Transverse colon (tissue), 4 donors: Measurements from ENCODE around the gene AQP12A. TPM values are rescaled to one million over a fixed set of nuclear protein-coding genes. Genes with fewer than 3 reads are reported as not detected.

Experiments used
- DNase-seq: peaks from one replicate; pipeline ENCODE4 v3.0.0-alpha.2; 2019
- H3K27ac ChIP-seq, 4 donors: fragments of 200-600 bp; sonication (generic); 2 replicates each; pipeline ENCODE4 v1.5.1; 2016 to 2018; ENCODE audit warnings: inconsistent platforms in 4 of 4
- H3K27me3 ChIP-seq: fragments of 200-600 bp; sonication (generic); 2 replicates; pipeline ENCODE4 v1.5.1; 2017; ENCODE audit warnings: inconsistent platforms
- H3K36me3 ChIP-seq, 4 donors: fragments of 200-600 bp; sonication (generic); 2 replicates each; pipeline ENCODE4 v1.5.1; 2017 to 2019; ENCODE audit warnings: inconsistent platforms in 4 of 4
- H3K4me1 ChIP-seq, 4 donors: fragments of 200-600 bp; sonication (generic); 2 replicates each; pipeline ENCODE4 v1.5.1; 2017 to 2020; ENCODE audit warnings: inconsistent platforms in 4 of 4
- H3K4me3 ChIP-seq, 4 donors: fragments of 200-600 bp; sonication (generic); 1 replicate in 1 of 4; 2 replicates in 3 of 4; pipeline versions ENCODE4 v1.5.1 to v1.6.1; 2017 to 2019; ENCODE audit warnings: inconsistent platforms in 4 of 4
- H3K9me3 ChIP-seq, 2 donors: fragments of 200-600 bp; sonication (generic); 2 replicates each; pipeline ENCODE4 v1.5.1; 2017 to 2019; ENCODE audit warnings: inconsistent platforms in 2 of 2
- EP300 ChIP-seq: sonication (generic); formaldehyde crosslinking; IDR thresholded peaks from one replicate; pipeline ENCODE4 v1.6.1; 2017; ENCODE audit warnings: antibody characterized with exemption, low read depth
- POLR2A ChIP-seq: fragments of 450-650 bp; IDR thresholded peaks from one replicate; pipeline ENCODE4 v1.6.1; 2016; ENCODE audit warnings: antibody characterized with exemption, mild to moderate bottlenecking, moderate library complexity
- POLR2AphosphoS5 ChIP-seq, 3 donors: sonication (generic); formaldehyde crosslinking; IDR thresholded peaks; one replicate each; pipeline ENCODE4 v1.6.1; 2016; ENCODE audit warnings: antibody characterized with exemption in 3 of 3
- WGBS, 2 donors: methylation state at CpG; one replicate each; pipeline ENCODE4 v1.1.5; 2018; ENCODE audit warnings: low coverage in 1 of 2; 5-methylcytosine and 5-hydroxymethylcytosine counted together
- in situ Hi-C, 4 donors: fragments of 200-750 bp; cut with MboI; loops; one replicate each; pipeline versions ENCODE4 v1.15.0 to v1.15.1; 2017; ENCODE audit warnings: low sequenced_read_pairs in 3 of 4, low pct_ligation_motif_present in 1 of 4, low pct_unique_long_range_greater_than_20kb in 1 of 4
- intact Hi-C: fragments of 100-400 bp; cut with DNase I; formaldehyde crosslinking; loops from one replicate; pipeline ENCODE4 v1.15.1; 2023; ENCODE audit warnings: low total_unique reads
- total RNA-seq, 4 donors: library from RNA; depleted of rRNA; stranded (reverse); fragments of >200 nt; gene quantifications; one replicate each; pipeline ENCODE4 v1.1.0, GENCODE V29; 2016
- TF ChIP-seq, protein P1 (sequence below), 5 experiments: fragments of 200-600 bp in 3 of 5; fragments of 450-650 bp in 2 of 5; sonication (generic) in 3 of 5; IDR thresholded peaks; 1 replicate in 2 of 5; 2 replicates in 3 of 5; pipeline ENCODE4 v1.5.1; 2016 to 2017; ENCODE audit warnings: antibody characterized with exemption in 5 of 5, inconsistent platforms in 3 of 5, mild to moderate bottlenecking in 2 of 5, moderate library complexity in 1 of 5

The AQP12A gene
- total RNA-seq, 4 donors from 2014 or later = not detected

GRCh38 chr2:240717181-240717641 lies 25.5 kb downstream of the AQP12A start:
- WGBS, 2 donors = 73% methylated on average over 17 of the region's 18 CpGs; no CpG with 5 or more reads in 1 of the 2 donors
- Histone ChIP-seq H3K36me3 (no peaks in the 10 kb centered on the region), H3K9me3 (no peaks in the 10 kb centered on the region), H3K27me3 (no peaks in the 10 kb centered on the region), H3K4me3 (no peak overlapping the region), H3K4me1 (no peaks in the 10 kb centered on the region), H3K27ac (no peak overlapping the region)
- in situ Hi-C loops (loop anchor here in 2 of 4 donors (25.0 kb wide), 1 partner anchor 205 kb away; no protein-coding TSS in a partner anchor), intact Hi-C loops (no loop called here)
- DNase-seq = no peak
- TF ChIP-seq, protein P1, sequence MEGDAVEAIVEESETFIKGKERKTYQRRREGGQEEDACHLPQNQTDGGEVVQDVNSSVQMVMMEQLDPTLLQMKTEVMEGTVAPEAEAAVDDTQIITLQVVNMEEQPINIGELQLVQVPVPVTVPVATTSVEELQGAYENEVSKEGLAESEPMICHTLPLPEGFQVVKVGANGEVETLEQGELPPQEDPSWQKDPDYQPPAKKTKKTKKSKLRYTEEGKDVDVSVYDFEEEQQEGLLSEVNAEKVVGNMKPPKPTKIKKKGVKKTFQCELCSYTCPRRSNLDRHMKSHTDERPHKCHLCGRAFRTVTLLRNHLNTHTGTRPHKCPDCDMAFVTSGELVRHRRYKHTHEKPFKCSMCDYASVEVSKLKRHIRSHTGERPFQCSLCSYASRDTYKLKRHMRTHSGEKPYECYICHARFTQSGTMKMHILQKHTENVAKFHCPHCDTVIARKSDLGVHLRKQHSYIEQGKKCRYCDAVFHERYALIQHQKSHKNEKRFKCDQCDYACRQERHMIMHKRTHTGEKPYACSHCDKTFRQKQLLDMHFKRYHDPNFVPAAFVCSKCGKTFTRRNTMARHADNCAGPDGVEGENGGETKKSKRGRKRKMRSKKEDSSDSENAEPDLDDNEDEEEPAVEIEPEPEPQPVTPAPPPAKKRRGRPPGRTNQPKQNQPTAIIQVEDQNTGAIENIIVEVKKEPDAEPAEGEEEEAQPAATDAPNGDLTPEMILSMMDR (IDR thresholded peaks at IDR 0.05) = no peak
- TF ChIP-seq POLR2A (no peak), POLR2AphosphoS5 (IDR thresholded peaks at IDR 0.05) (no peak), EP300 (no peak)

GRCh38 chr2:240717681-240718581 lies 26.3 kb downstream of the AQP12A start:
- intact Hi-C loops = no loop called here
- WGBS, 2 donors = 86% methylated on average over 31 of the region's 31 CpGs; no CpG with 5 or more reads in 1 of the 2 donors

DNA sequence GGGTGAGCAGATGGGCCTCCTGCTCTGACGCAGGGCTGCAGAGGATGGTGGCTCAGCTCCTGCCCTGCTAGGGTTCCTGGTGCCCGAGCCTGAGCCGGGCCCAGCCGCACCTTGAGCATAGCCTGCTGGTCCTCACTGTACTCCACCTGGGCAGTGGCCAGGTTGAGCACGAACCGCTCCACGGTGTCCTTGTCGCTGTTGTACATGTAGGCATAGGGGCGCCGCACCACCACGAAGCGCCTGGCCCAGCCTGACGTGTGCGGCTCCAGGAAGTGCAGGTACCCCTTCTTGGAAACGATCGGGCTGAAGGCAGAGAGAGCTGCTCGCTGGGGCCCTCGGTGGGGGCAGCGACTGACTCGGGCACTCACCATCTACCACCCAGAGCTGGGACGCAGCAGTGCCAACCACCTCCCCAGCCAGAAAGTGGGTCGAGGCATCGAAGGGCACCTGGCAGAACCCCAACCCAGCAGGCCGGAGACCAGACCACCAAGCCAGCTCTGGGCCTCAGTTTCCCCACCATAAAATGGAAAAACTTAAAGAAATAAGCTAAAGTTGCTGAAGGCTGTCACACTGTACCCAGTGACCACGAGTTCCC lies 27.3 kb downstream of the AQP12A start:
- H3K27me3 ChIP-seq = no peaks in the 10 kb centered on the region
- TF ChIP-seq POLR2AphosphoS5 (IDR thresholded peaks at IDR 0.05) = no peak
- no peak for TF ChIP-seq EP300
- no peak overlapping the region for H3K4me3 ChIP-seq
- H3K27ac ChIP-seq = no peak overlapping the region
- intact Hi-C loops = no loop called here
- in situ Hi-C loops = loop anchor here in 2 of 4 donors (25.0 kb wide), 1 partner anchor 207 kb away; no protein-coding TSS in a partner anchor
- no peaks in the 10 kb centered on the region for H3K4me1 ChIP-seq
- no peaks in the 10 kb centered on the region for H3K36me3 ChIP-seq
- 87% methylated on average over 25 of the region's 25 CpGs; no CpG with 5 or more reads in 1 of the 2 donors for WGBS, 2 donors
- H3K9me3 ChIP-seq = no peaks in the 10 kb centered on the region
- no peak for DNase-seq

More at GRCh38 chr2:240717681-240718581, 26.3 kb downstream of the AQP12A start:
- no peak for DNase-seq
- TF ChIP-seq POLR2A (no peak), EP300 (no peak), POLR2AphosphoS5 (IDR thresholded peaks at IDR 0.05) (no peak)
- TF ChIP-seq, protein P1 (IDR thresholded peaks at IDR 0.05) = no peak
- Histone ChIP-seq H3K27me3 (no peaks in the 10 kb centered on the region), H3K4me1 (no peaks in the 10 kb centered on the region), H3K9me3 (no peaks in the 10 kb centered on the region), H3K36me3 (no peaks in the 10 kb centered on the region), H3K4me3 (no peak overlapping the region), H3K27ac (no peak overlapping the region)
- in situ Hi-C loops = loop anchor here in 2 of 4 donors (25.0 kb wide), 1 partner anchor 206 kb away; no protein-coding TSS in a partner anchor

- Histone ChIP-seq H3K4me1 (no peaks in the 10 kb centered on the region), H3K27me3 (no peaks in the 10 kb centered on the region), H3K36me3 (no peaks in the 10 kb centered on the region), H3K4me3 (no peak overlapping the region), H3K27ac (no peak overlapping the region), H3K9me3 (no peaks in the 10 kb centered on the region)
- no peak for TF ChIP-seq POLR2AphosphoS5 (IDR thresholded peaks at IDR 0.05)
- TF ChIP-seq, protein P1 (IDR thresholded peaks at IDR 0.05) = no peak
- no peak for TF ChIP-seq EP300
- intact Hi-C loops = no loop called here
- no peak for DNase-seq
- WGBS, 2 donors = 77 to 81% methylated on average over 5 to 20 of the region's 25 CpGs
- in situ Hi-C loops = loop anchor here in 2 of 4 donors (25.0 kb wide), 1 partner anchor 208 kb away; no protein-coding TSS in a partner anchor
Measured at GRCh38 chr2:240719676-240720545, 28.2 kb downstream of the AQP12A start.
